GM18867 (cell line): Measurements from ENCODE around the gene CXorf51A.
"Not testable (repeated sequence)": the region's sequence is repeated elsewhere in the genome, so short reads cannot be mapped to it uniquely, and the experiment has no call there.

ENCODE experiments used
- ATAC-seq: cut with Tn5 transposase; IDR thresholded peaks from one replicate; pipeline ENCODE4 v1.9.1; 2021; ENCODE audit warnings: mild to moderate bottlenecking, moderate library complexity; ENCODE audit not compliant: unreplicated experiment

Gene CXorf51A

DNA sequence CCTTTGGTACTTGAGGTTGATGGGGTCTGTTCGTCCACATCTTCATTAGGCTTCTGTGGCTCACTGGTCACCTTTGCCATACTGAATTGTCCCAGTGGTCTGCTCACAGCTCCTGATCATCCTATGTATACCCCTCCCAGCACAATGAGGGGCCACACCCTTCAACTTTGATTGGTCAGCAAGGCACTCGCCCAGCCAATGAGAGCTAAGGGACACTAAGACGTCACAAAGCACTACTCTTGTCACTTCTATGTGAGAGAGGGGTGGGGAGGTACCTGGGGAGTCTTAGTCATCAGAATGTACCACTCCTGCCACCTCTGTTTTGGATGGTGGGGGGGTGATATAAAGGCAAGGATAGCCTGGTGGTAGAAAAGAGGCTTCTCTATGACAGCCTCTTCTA, at the start of gene CXorf51A:
CXorf51A (minus strand) TSS at position 101 of the 400 bp plus-strand sequence; CDS start at position 80, 21 bp downstream.
- ATAC-seq = not testable (repeated sequence)

- no peak for ATAC-seq
Measured at GRCh38 chrX:146863566-146863965, 49.0 kb upstream of the CXorf51A start.

DNA sequence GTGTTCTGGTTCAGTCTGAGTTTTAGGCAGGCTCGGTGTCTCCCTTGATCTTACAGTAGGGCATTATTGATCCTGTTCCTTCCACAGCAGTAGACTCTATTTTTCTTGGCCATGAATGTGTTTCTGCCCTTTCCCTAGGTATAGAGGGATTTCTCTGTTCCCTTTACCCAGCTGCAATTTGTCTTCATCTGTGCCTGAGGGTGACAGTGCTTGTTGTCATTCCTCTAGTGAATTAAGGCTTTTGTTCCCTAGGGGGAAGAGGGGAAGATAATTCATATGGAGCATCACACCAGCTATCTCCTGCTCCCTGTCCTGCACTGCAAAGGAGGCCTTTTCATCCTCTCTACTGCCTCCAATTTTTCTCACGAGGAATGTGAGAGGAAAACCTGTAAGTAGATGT, 39.7 kb upstream of the CXorf51A start:
- ATAC-seq = no peak

- ATAC-seq = no peak
Measured at GRCh38 chrX:146831994-146832393, 17.4 kb upstream of the CXorf51A start.

DNA sequence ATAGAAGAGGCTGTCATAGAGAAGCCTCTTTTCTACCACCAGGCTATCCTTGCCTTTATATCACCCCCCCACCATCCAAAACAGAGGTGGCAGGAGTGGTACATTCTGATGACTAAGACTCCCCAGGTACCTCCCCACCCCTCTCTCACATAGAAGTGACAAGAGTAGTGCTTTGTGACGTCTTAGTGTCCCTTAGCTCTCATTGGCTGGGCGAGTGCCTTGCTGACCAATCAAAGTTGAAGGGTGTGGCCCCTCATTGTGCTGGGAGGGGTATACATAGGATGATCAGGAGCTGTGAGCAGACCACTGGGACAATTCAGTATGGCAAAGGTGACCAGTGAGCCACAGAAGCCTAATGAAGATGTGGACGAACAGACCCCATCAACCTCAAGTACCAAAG, 5.1 kb downstream of the CXorf51A start, which contains the start of gene CXorf51B:
CXorf51B (plus strand) TSS at position 301 of the 400 bp plus-strand sequence; CDS start at position 322, 21 bp downstream.
- not testable (repeated sequence) for ATAC-seq
